ENCODE results near the gene CYSRT1.

GRCh38 chr9:137195525-137196220 lies 29.3 kb upstream of the CYSRT1 start:
- TF ChIP-seq CTCF (IDR thresholded peaks at IDR 0.05 in 8 of 11, conservative IDR thresholded peaks at IDR 0.05 in 3 of 11) (no peak), POLR2A (IDR thresholded peaks at IDR 0.05) (no peak)

All from spleen (tissue), 7 donors.